GM12878 (cell line): Measurements from ENCODE around the gene SASH1. TPM values are rescaled to one million over a fixed set of nuclear protein-coding genes. Genes with fewer than 3 reads are reported as not detected.

ENCODE experiments used
- ATAC-seq: fragments of 200-7000 bp; cut with Tn5 transposase; 3 replicates; pipeline ENCODE4 v1.9.1; 2020; ENCODE audit warnings: mild to moderate bottlenecking, moderate library complexity
- BruUV-seq: library from RNA; stranded (reverse); fragments of 400-500 nt; replicated peaks from 2 replicates; lab custom pipeline; 2021; lab: Mats Ljungman, UMichigan
- CTCF ChIA-PET: fragments of 300-600 bp; sonication (Branson Sonifier 250); formaldehyde crosslinking; extraction: SDS; loops from one replicate; lab custom pipeline; 2021; ENCODE audit warnings: inconsistent platforms; lab: Yijun Ruan, JAX
- POLR2A ChIA-PET: fragments of 350-600 bp; formaldehyde crosslinking; extraction: SDS; loops from one replicate; lab custom pipeline; 2021; ENCODE audit warnings: inconsistent platforms; lab: Charles Lee
- RAD21 ChIA-PET: fragments of 300-600 bp; sonication (Branson Sonifier 250); formaldehyde crosslinking; loops from one replicate; lab custom pipeline; 2023; ENCODE audit warnings: antibody characterized with exemption; ENCODE audit not compliant: unreplicated experiment; lab: Charles Lee
- SMC1A ChIA-PET: fragments of 300-600 bp; sonication (Branson Sonifier 250); formaldehyde crosslinking; loops from one replicate; lab custom pipeline; 2023; ENCODE audit not compliant: unreplicated experiment, uncharacterized antibody; lab: Charles Lee
- DNase-seq: peaks from one replicate; pipeline ENCODE4 v3.0.0-alpha.2; 2011; ENCODE audit warnings: low read depth, low spot score
- FAIRE-seq: peaks from 3 replicates; lab custom pipeline; 2011; peaks lifted over from hg19 to GRCh38; lab: Jason Lieb, UNC
- H2AFZ ChIP-seq: 2 replicates; pipeline ENCODE4 v1.6.0; 2011; ENCODE audit warnings: low read depth, low read length, control low read depth; ENCODE audit not compliant: control insufficient read depth
- H3K27ac ChIP-seq: 2 replicates; pipeline ENCODE4 v1.5.1; 2011; ENCODE audit warnings: control low read depth; ENCODE audit not compliant: control insufficient read depth, insufficient read depth
- H3K27me3 ChIP-seq, 2 experiments: replicated peaks in 1 of 2; 2 replicates each; pipeline versions ENCODE4 v1.6.0 to v1.6.1; 2011; ENCODE audit warnings: low read length in 1 of 2; ENCODE audit not compliant: control insufficient read depth in 2 of 2, insufficient read depth in 2 of 2
- H3K36me3 ChIP-seq, 2 experiments: 2 replicates each; pipeline ENCODE4 v1.5.1; 2011; ENCODE audit warnings: low read length in 1 of 2; ENCODE audit not compliant: control insufficient read depth in 2 of 2, insufficient read depth in 2 of 2
- H3K4me1 ChIP-seq: 2 replicates; pipeline ENCODE4 v1.6.1; 2011; ENCODE audit warnings: mild to moderate bottlenecking, low read length, moderate library complexity, mixed read lengths; ENCODE audit not compliant: control insufficient read depth, insufficient read depth
- H3K4me2 ChIP-seq: 2 replicates; pipeline ENCODE4 v1.6.0; 2011; ENCODE audit warnings: control low read depth; ENCODE audit not compliant: control insufficient read depth, insufficient read depth
- H3K4me3 ChIP-seq: fragments of 200-600 bp; sonication (generic); 2 replicates; pipeline ENCODE4 v1.5.1; 2016
- H3K79me2 ChIP-seq: 2 replicates; pipeline ENCODE4 v1.6.0; 2011; ENCODE audit warnings: low read length; ENCODE audit not compliant: control insufficient read depth, insufficient read depth
- H3K9ac ChIP-seq: 2 replicates; pipeline ENCODE4 v1.8.0; 2011; ENCODE audit warnings: low read length, control low read depth, mixed read lengths; ENCODE audit not compliant: control insufficient read depth, insufficient read depth
- H3K9me3 ChIP-seq: replicated peaks from 3 replicates; pipeline ENCODE4 v1.5.1; 2011; ENCODE audit warnings: mild to moderate bottlenecking, low read length; ENCODE audit not compliant: control insufficient read depth, insufficient read depth
- H4K20me1 ChIP-seq: 2 replicates; pipeline ENCODE4 v1.6.0; 2011; ENCODE audit not compliant: control insufficient read depth, insufficient read depth
- CBX3 ChIP-seq: fragments of 200-600 bp; sonication (generic); IDR thresholded peaks from 2 replicates; pipeline ENCODE4 v1.6.1; 2016; ENCODE audit warnings: low read depth, borderline replicate concordance
- ETV6 ChIP-seq, 2 experiments: fragments of 450-650 bp in 1 of 2; IDR thresholded peaks in 1 of 2; conservative IDR thresholded peaks in 1 of 2; 2 replicates each; pipeline ENCODE4 v1.6.1; 2014; ENCODE audit warnings: antibody characterized with exemption in 1 of 2, borderline replicate concordance in 1 of 2, low read depth in 1 of 2, mild to moderate bottlenecking in 1 of 2, moderate library complexity in 1 of 2
- HDAC6 ChIP-seq: fragments of 200-600 bp; sonication (generic); IDR thresholded peaks from one replicate; pipeline ENCODE4 v1.8.0; 2017; ENCODE audit warnings: antibody characterized with exemption; ENCODE audit not compliant: unreplicated experiment
- HDGF ChIP-seq: fragments of 450-650 bp; IDR thresholded peaks from 2 replicates; pipeline ENCODE4 v1.6.1; 2016; ENCODE audit warnings: antibody characterized with exemption
- IKZF1 ChIP-seq: fragments of 450-650 bp; conservative IDR thresholded peaks from 2 replicates; pipeline ENCODE4 v1.6.1; 2017; ENCODE audit warnings: antibody characterized with exemption, mild to moderate bottlenecking
- NFYA ChIP-seq: IDR thresholded peaks from 2 replicates; pipeline ENCODE4 v1.6.1; 2011; ENCODE audit warnings: low read depth, mild to moderate bottlenecking, low read length, improper control_type of control experiment, borderline replicate concordance
- NRF1 ChIP-seq: conservative IDR thresholded peaks from 2 replicates; pipeline ENCODE4 v1.6.1; 2011; ENCODE audit warnings: mild to moderate bottlenecking, low read depth, low read length, improper control_type of control experiment
- PAX5 ChIP-seq: IDR thresholded peaks from 2 replicates; pipeline ENCODE4 v1.6.1; 2011; ENCODE audit warnings: low read depth, low read length, borderline replicate concordance
- POLR2AphosphoS2 ChIP-seq: IDR thresholded peaks from 2 replicates; pipeline ENCODE4 v1.6.1; 2011; ENCODE audit warnings: low read depth, mild to moderate bottlenecking, low read length, improper control_type of control experiment, moderate library complexity
- RBBP5 ChIP-seq: fragments of 200-600 bp; sonication (generic); conservative IDR thresholded peaks from 2 replicates; pipeline ENCODE4 v1.6.1; 2016
- RELA ChIP-seq: fragments of 450-650 bp; IDR thresholded peaks from 2 replicates; pipeline ENCODE4 v1.8.0; 2014; ENCODE audit warnings: borderline replicate concordance; ENCODE audit not compliant: partially characterized antibody
- RFX5 ChIP-seq: IDR thresholded peaks from 2 replicates; pipeline ENCODE4 v1.6.1; 2011; ENCODE audit warnings: low read depth, low read length, improper control_type of control experiment
- SMAD5 ChIP-seq: IDR thresholded peaks from 2 replicates; pipeline ENCODE4 v1.6.1; 2016; ENCODE audit warnings: antibody characterized with exemption, low read depth
- TCF7 ChIP-seq: IDR thresholded peaks from 2 replicates; pipeline ENCODE4 v1.6.1; 2014; ENCODE audit warnings: antibody characterized with exemption, borderline replicate concordance
- ZBED1 ChIP-seq: IDR thresholded peaks from 2 replicates; pipeline ENCODE4 v1.6.1; 2016; ENCODE audit warnings: borderline replicate concordance
- ZNF207 ChIP-seq: fragments of 450-650 bp; IDR thresholded peaks from 2 replicates; pipeline ENCODE4 v1.6.1; 2014; ENCODE audit warnings: antibody characterized with exemption, mild to moderate bottlenecking, borderline replicate concordance
- ZNF24 ChIP-seq: fragments of 450-650 bp; IDR thresholded peaks from 2 replicates; pipeline ENCODE4 v1.6.1; 2017; ENCODE audit warnings: antibody characterized with exemption, mild to moderate bottlenecking
- WGBS: methylation state at CpG from one replicate; pipeline ENCODE4 v1.1.6; 2016; ENCODE audit warnings: low lambda C conversion rate; ENCODE audit not compliant: insufficient replicate concordance, insufficient coverage; ENCODE audit errors: missing lambda C conversion rate; 5-methylcytosine and 5-hydroxymethylcytosine counted together
- in situ Hi-C: fragments of 300-500 bp; cut with MboI; formaldehyde crosslinking; loops from 9 replicates; pipeline ENCODE4 v1.14.3; 2018; ENCODE audit warnings: mixed read lengths
- intact Hi-C: fragments of 100-400 bp; cut with micrococcal nuclease; formaldehyde crosslinking; loops from one replicate; pipeline ENCODE4 v1.14.2; 2022; ENCODE audit not compliant: unreplicated experiment
- polyA plus RNA-seq, 11 experiments: library from polyadenylated mRNA; depleted of rRNA in 4 of 11; unstranded in 6 of 11; stranded (reverse) in 5 of 11; fragments of >200 nt; fragmentation: Nextera tagmentation in 4 of 11; fragmentation: Illumina TruSeq in 1 of 11; extraction: Ambion mirVana in 4 of 11; extraction: Trizol in 1 of 11; gene quantifications; 1 replicate in 1 of 11; 2 replicates in 10 of 11; pipeline versions ENCODE4 v1.2.1 to v1.2.3, GENCODE V29; 2011 to 2016; ENCODE audit warnings: inconsistent platforms in 2 of 11, missing spikeins in 2 of 11, low read depth in 1 of 11
- total RNA-seq, 4 experiments: library from RNA; depleted of rRNA in 3 of 4; stranded (reverse); fragments of >200 nt in 3 of 4; fragmentation: Illumina TruSeq in 1 of 4; extraction: Trizol in 1 of 4; gene quantifications; 2 replicates each; pipeline versions ENCODE4 v1.2.1 to v1.2.3, GENCODE V29; 2013 to 2021
- TF ChIP-seq, protein P1 (sequence below): IDR thresholded peaks from 2 replicates; pipeline ENCODE4 v1.6.1; 2011; ENCODE audit warnings: borderline replicate concordance, low read depth, mild to moderate bottlenecking, moderate library complexity, low read length; ENCODE audit not compliant: insufficient read depth, poor library complexity, severe bottlenecking
- TF ChIP-seq, protein P2 (sequence below): fragments of 450-650 bp; IDR thresholded peaks from 2 replicates; pipeline ENCODE4 v1.6.1; 2016; ENCODE audit warnings: mild to moderate bottlenecking, moderate library complexity, borderline replicate concordance

SASH1 gene
- total and polyA plus RNA-seq, 10 of the 15 experiments (the other 5 are each of a cell fraction or from before 2014, with no cell fraction given) = 0.01 to 0.73 (median 0.14) TPM; not detected in 4

DNA sequence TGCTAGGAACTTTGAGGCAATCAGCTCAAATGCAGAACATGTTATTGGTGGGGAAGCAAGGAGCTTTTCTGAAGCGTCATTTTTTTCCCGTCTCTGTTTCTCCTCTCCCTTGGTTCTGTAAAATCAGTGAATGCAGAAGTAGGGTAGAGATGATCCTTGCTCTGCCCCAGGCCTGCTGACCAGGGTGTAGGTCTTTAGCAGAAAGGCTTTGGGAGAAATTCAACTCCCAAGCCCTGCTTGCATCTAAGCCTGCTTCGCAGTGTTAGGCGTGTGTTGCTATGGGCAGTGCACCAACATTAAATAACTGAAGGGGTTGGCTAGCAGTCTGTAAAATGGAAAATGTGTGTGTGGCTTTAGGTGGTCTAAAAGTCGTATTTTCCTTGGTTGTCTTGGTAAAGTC is 45.9 kb downstream of the SASH1 start (continued):
- TF ChIP-seq ZNF207 (no peak), HDGF (no peak), ZBED1 (no peak), RFX5 (no peak), RELA (no peak)

DNA sequence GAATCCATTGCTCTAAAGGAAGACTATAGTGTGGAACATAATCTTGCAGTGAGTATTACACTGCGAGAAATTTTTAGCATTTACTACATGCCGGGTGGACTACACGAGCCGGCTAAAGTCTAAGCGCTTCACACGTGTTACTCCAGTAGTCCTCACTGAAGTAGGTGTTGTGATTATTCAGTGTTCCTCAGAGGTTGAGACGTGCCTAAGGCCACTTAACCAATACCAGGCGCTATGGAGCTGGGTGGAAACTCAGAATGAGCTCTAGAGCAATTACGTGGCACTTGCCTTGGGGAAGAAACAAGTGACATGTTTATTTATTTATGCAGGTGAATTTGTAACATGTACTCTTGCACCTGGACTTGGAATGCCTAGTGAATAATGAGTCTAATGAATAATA is 46.4 kb downstream of the SASH1 start:
- Histone ChIP-seq H3K9me3 (no peaks in the 10 kb centered on the region), H2AFZ (no peak overlapping the region), H3K4me1 (no peaks in the 10 kb centered on the region), H3K9ac (no peak overlapping the region), H3K27ac (no peak overlapping the region), H3K4me2 (no peak overlapping the region), H4K20me1 (no peaks in the 10 kb centered on the region), H3K27me3 (no peaks in the 10 kb centered on the region), H3K4me3 (no peak overlapping the region), H3K36me3 (no peaks in the 10 kb centered on the region), H3K79me2 (no peaks in the 10 kb centered on the region)
- WGBS = 60% methylated on average over 9 of the region's 9 CpGs
- ChIA-PET CTCF (no interaction called here), SMC1A (no interaction called here), RAD21 (no interaction called here), POLR2A (no interaction called here)
- in situ Hi-C loops = no loop called here
- no peak for DNase-seq
- ATAC-seq = no peak
- no TSS peak for BruUV-seq
- no peak for FAIRE-seq
- TF ChIP-seq ETV6 (conservative IDR thresholded peaks at IDR 0.05 in 1 of 2, IDR thresholded peaks at IDR 0.05 in 1 of 2; ENCODE audit: borderline replicate concordance in 1 of 2, low read depth in 1 of 2) (no peak), SMAD5 (no peak), PAX5 (no peak), NFYA (no peak), IKZF1 (no peak), ZNF24 (no peak), HDAC6 (no peak), NRF1 (no peak), RBBP5 (no peak), POLR2AphosphoS2 (no peak), TCF7 (no peak), CBX3 (no peak)
- TF ChIP-seq, protein P1, sequence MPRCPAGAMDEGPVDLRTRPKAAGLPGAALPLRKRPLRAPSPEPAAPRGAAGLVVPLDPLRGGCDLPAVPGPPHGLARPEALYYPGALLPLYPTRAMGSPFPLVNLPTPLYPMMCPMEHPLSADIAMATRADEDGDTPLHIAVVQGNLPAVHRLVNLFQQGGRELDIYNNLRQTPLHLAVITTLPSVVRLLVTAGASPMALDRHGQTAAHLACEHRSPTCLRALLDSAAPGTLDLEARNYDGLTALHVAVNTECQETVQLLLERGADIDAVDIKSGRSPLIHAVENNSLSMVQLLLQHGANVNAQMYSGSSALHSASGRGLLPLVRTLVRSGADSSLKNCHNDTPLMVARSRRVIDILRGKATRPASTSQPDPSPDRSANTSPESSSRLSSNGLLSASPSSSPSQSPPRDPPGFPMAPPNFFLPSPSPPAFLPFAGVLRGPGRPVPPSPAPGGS = no peak
- TF ChIP-seq, protein P2, sequence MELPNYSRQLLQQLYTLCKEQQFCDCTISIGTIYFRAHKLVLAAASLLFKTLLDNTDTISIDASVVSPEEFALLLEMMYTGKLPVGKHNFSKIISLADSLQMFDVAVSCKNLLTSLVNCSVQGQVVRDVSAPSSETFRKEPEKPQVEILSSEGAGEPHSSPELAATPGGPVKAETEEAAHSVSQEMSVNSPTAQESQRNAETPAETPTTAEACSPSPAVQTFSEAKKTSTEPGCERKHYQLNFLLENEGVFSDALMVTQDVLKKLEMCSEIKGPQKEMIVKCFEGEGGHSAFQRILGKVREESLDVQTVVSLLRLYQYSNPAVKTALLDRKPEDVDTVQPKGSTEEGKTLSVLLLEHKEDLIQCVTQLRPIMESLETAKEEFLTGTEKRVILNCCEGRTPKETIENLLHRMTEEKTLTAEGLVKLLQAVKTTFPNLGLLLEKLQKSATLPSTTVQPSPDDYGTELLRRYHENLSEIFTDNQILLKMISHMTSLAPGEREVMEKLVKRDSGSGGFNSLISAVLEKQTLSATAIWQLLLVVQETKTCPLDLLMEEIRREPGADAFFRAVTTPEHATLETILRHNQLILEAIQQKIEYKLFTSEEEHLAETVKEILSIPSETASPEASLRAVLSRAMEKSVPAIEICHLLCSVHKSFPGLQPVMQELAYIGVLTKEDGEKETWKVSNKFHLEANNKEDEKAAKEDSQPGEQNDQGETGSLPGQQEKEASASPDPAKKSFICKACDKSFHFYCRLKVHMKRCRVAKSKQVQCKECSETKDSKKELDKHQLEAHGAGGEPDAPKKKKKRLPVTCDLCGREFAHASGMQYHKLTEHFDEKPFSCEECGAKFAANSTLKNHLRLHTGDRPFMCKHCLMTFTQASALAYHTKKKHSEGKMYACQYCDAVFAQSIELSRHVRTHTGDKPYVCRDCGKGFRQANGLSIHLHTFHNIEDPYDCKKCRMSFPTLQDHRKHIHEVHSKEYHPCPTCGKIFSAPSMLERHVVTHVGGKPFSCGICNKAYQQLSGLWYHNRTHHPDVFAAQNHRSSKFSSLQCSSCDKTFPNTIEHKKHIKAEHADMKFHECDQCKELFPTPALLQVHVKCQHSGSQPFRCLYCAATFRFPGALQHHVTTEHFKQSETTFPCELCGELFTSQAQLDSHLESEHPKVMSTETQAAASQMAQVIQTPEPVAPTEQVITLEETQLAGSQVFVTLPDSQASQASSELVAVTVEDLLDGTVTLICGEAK = no peak
- intact Hi-C loops = no loop called here
